Central memory CD8-positive, alpha-beta T cell (primary cell): ENCODE results near the gene HSPA12A.

Experiments used
- ATAC-seq: fragments of 150-1000 bp; cut with Tn5 transposase; replicated peaks from 2 replicates; pipeline ENCODE4 v1.10.0; 2022; ENCODE audit warnings: mild to moderate bottlenecking, moderate FRiP score, moderate number of reproducible peaks; ENCODE audit not compliant: poor library complexity, severe bottlenecking; ENCODE audit errors: extremely low read depth
- DNase-seq, 2 donors: peaks; one replicate each; pipeline ENCODE4 v3.0.0; 2021; ENCODE audit warnings: low spot score in 2 of 2
- H3K27ac Mint-ChIP-seq: one replicate; pipeline ENCODE4 v1.8.0; 2022; ENCODE audit warnings: low read depth, mild to moderate bottlenecking, moderate library complexity, mixed read lengths
- H3K27me3 Mint-ChIP-seq: one replicate; pipeline ENCODE4 v1.8.0; 2022; ENCODE audit warnings: mixed read lengths
- H3K36me3 Mint-ChIP-seq: one replicate; pipeline ENCODE4 v1.8.0; 2022; ENCODE audit warnings: mild to moderate bottlenecking, moderate library complexity, mixed read lengths; ENCODE audit not compliant: insufficient read depth
- H3K4me1 Mint-ChIP-seq: one replicate; pipeline ENCODE4 v1.8.0; 2022; ENCODE audit warnings: mixed read lengths
- H3K4me3 Mint-ChIP-seq: one replicate; pipeline ENCODE4 v1.8.0; 2022; ENCODE audit warnings: mild to moderate bottlenecking, moderate library complexity, mixed read lengths
- H3K9me3 Mint-ChIP-seq: one replicate; pipeline ENCODE4 v1.8.0; 2022; ENCODE audit warnings: mixed read lengths

HSPA12A gene

DNA sequence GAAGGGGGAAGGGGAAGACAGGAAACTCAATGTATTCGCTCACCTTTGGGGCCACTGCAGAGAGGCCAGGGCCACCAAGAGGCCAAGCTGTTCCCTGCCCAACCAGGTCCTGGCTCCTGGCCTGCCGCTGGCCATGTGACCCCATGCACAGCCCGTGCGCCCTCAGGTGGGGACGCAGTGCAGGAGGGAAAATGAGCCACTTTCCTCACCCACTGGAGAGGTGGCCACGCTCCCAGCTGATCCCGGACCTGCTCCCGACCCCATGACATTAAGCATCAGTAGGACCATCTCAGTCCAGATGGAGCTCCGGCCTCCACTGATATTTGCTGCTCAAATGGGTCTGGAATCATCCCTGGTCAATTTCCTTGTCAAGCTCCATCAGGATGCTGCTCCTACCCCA, 40.2 kb downstream of the HSPA12A start:
- DNase-seq, result no peak
- H3K4me3 Mint-ChIP-seq, result no peak overlapping the region
- H3K4me1 Mint-ChIP-seq, result no peaks in the 10 kb centered on the region
- H3K27me3 Mint-ChIP-seq, result peaks cover 46% of the 10 kb centered on the region
- no peak overlapping the region for H3K27ac Mint-ChIP-seq
- ATAC-seq, result no peak
- no peaks in the 10 kb centered on the region for H3K9me3 Mint-ChIP-seq
- H3K36me3 Mint-ChIP-seq, result peaks cover 2% of the 10 kb centered on the region

GRCh38 chr10:116699471-116700150, 42.8 kb downstream of the HSPA12A start:
- Mint-ChIP-seq H3K9me3 (no peaks in the 10 kb centered on the region), H3K36me3 (peaks cover 2% of the 10 kb centered on the region), H3K27me3 (peaks cover 42% of the 10 kb centered on the region), H3K4me1 (no peaks in the 10 kb centered on the region), H3K4me3 (no peak overlapping the region), H3K27ac (no peak overlapping the region)
- DNase-seq (no peak), ATAC-seq (no peak)

GRCh38 chr10:116699049-116699448, 43.3 kb downstream of the HSPA12A start:
- no peak overlapping the region for H3K4me3 Mint-ChIP-seq

DNA sequence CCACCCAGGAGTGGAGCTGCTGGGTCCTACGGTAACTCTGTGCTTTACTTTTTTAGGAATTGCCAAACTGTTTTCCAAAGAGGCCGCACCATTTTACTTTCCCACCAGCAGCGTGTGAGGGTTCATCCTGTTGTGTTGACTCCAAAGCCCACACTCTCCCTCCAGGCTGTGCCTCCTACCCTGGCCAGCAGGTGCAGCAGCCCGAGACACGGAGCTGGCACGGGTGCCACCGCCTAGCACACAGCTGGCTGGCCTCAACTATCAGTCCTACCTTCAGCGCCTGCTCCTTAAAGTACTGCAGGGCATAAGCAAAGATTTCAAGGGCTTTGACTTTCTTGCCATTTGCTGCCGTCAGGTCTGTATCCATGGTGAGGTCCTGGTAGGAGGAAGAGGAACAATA, 44.0 kb downstream of the HSPA12A start:
- peaks cover 42% of the 10 kb centered on the region for H3K27me3 Mint-ChIP-seq
- no peaks in the 10 kb centered on the region for H3K9me3 Mint-ChIP-seq
- no peak overlapping the region for H3K4me3 Mint-ChIP-seq

More at GRCh38 chr10:116699049-116699448, 43.3 kb downstream of the HSPA12A start:
- ATAC-seq (no peak), DNase-seq (no peak)
- Mint-ChIP-seq H3K27me3 (peaks cover 42% of the 10 kb centered on the region), H3K4me1 (no peaks in the 10 kb centered on the region), H3K9me3 (no peaks in the 10 kb centered on the region), H3K27ac (no peak overlapping the region), H3K36me3 (peaks cover 2% of the 10 kb centered on the region)

DNA sequence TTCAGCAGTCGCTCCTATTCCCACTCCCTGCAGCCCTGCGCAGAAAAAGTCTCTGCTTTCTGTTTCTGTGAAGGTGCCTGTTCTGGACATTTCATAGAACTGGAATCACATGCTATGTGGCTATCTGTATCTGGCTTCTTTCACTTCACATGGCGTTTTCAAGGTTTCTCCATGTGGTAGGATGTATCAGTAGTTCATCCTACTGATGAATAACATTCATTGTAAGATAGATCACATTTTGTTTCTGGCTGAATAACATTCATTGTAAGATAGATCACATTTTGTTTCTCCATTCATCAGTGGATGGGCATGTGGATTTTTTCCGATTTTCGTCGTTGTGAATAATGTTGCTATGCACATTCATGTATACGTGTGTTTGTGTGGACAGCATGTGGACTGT, 44.5 kb downstream of the HSPA12A start:
- Mint-ChIP-seq H3K36me3 (peaks cover 2% of the 10 kb centered on the region), H3K27me3 (peaks cover 42% of the 10 kb centered on the region), H3K4me1 (no peaks in the 10 kb centered on the region), H3K27ac (no peak overlapping the region), H3K4me3 (no peak overlapping the region), H3K9me3 (no peaks in the 10 kb centered on the region)
- no peak for DNase-seq
- ATAC-seq, result no peak

More for the DNA sequence above, 44.0 kb downstream of the HSPA12A start:
- ATAC-seq (no peak), DNase-seq (no peak)
- Mint-ChIP-seq H3K4me1 (no peaks in the 10 kb centered on the region), H3K36me3 (peaks cover 2% of the 10 kb centered on the region), H3K27ac (no peak overlapping the region)

GRCh38 chr10:116696919-116697318, 45.4 kb downstream of the HSPA12A start:
- peaks cover 2% of the 10 kb centered on the region for H3K36me3 Mint-ChIP-seq
- no peaks in the 10 kb centered on the region for H3K9me3 Mint-ChIP-seq
- peaks cover 35% of the 10 kb centered on the region for H3K27me3 Mint-ChIP-seq
- H3K4me1 Mint-ChIP-seq, result no peaks in the 10 kb centered on the region
- no peak for DNase-seq
- no peak overlapping the region for H3K27ac Mint-ChIP-seq
- H3K4me3 Mint-ChIP-seq, result no peak overlapping the region
- no peak for ATAC-seq

- H3K27ac Mint-ChIP-seq, result no peak overlapping the region
- no peak for ATAC-seq
- no peaks in the 10 kb centered on the region for H3K36me3 Mint-ChIP-seq
- H3K4me1 Mint-ChIP-seq, result no peaks in the 10 kb centered on the region
- H3K4me3 Mint-ChIP-seq, result no peak overlapping the region
- H3K27me3 Mint-ChIP-seq, result peaks cover 38% of the 10 kb centered on the region
- DNase-seq, result no peak
- H3K9me3 Mint-ChIP-seq, result no peaks in the 10 kb centered on the region
Observed at GRCh38 chr10:116694927-116695268, 47.5 kb downstream of the HSPA12A start.

- Mint-ChIP-seq H3K36me3 (no peaks in the 10 kb centered on the region), H3K4me1 (no peaks in the 10 kb centered on the region), H3K27ac (no peak overlapping the region), H3K9me3 (no peaks in the 10 kb centered on the region), H3K4me3 (no peak overlapping the region), H3K27me3 (peaks cover 39% of the 10 kb centered on the region)
- ATAC-seq (no peak), DNase-seq (no peak)
Observed at GRCh38 chr10:116694243-116694926, 48.0 kb downstream of the HSPA12A start.

GRCh38 chr10:116692225-116692624, 50.1 kb downstream of the HSPA12A start:
- Mint-ChIP-seq H3K27ac (no peak overlapping the region), H3K4me3 (no peak overlapping the region), H3K4me1 (no peaks in the 10 kb centered on the region), H3K36me3 (no peaks in the 10 kb centered on the region), H3K27me3 (peaks cover 28% of the 10 kb centered on the region), H3K9me3 (no peaks in the 10 kb centered on the region)
- no peak for ATAC-seq
- no peak for DNase-seq

GRCh38 chr10:116691635-116692034, 50.7 kb downstream of the HSPA12A start:
- Mint-ChIP-seq H3K4me3 (no peak overlapping the region), H3K36me3 (no peaks in the 10 kb centered on the region), H3K27me3 (peaks cover 22% of the 10 kb centered on the region), H3K9me3 (no peaks in the 10 kb centered on the region), H3K27ac (no peak overlapping the region), H3K4me1 (no peaks in the 10 kb centered on the region)
- ATAC-seq (no peak), DNase-seq (no peak)

DNA sequence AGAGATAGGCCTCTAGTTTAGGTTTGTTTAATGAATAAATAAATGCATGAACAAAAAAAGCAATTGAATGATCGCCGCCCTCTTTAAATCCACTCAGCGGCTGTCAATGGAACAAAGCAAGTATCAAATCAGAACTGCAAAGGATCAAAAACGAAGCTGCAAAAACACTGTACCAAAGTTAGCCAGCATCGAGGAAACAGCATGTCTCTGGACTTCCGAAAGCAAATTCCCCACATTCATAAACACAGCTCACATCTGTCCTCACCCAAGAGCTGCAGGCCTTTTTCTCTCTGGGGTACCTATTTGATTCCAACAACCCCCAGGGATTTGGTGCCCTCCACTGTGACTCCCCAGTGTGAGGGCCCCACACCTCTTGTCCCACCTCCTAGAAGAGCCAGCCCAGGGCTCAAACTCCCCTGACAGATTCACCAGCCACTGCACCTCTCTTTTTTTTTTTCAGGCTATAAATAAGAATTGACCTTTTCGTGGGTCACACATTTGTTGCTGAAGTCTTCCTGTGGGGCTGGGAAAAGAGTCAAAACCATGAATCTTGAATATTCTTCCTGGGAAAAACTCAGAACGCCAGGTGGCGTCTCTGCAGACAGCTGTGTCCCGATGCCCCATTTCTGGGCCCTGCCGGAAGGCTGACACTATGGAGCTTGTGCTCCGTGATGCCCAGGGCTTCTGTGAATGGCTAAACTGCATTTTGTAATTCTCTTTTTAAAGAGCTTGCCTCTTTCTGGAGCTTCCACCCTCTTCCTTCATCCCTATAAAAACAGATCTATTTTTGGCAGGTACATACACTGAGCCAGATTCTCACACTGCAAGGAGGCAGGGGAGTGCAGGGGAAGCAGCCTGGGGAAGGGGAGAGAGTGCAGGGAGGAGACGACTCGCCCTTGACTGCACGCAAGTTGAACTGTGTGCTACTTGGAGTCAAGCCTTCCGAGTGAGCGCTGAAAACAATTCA, 51.7 kb downstream of the HSPA12A start:
- Mint-ChIP-seq H3K4me3 (no peak overlapping the region), H3K36me3 (no peaks in the 10 kb centered on the region), H3K27me3 (peaks cover 22% of the 10 kb centered on the region), H3K4me1 (no peaks in the 10 kb centered on the region), H3K27ac (no peak overlapping the region), H3K9me3 (no peaks in the 10 kb centered on the region)
- no peak for DNase-seq
- ATAC-seq, result no peak

DNA sequence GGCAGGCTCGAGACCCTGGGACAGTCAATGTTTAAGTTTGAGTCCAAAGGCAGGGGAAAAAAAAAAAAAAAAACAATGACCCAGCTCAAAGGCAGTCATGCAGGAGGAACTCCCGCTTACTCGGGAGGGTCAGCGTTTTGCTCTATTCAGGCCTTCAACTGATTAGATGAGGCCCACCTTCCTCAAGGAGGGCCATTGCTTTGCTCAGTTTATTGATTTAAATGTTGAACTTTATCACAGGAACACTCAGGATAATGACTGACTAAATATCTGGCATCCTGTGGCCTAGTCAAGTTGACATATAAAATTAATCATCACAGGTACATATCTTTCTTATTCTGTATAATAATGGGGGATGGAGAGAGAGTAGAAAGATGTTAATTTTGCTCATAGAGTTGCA, 52.6 kb downstream of the HSPA12A start:
- no peak for DNase-seq
- ATAC-seq, result no peak
- H3K27me3 Mint-ChIP-seq, result peaks cover 22% of the 10 kb centered on the region

More for the DNA sequence above, 52.6 kb downstream of the HSPA12A start:
- Mint-ChIP-seq H3K4me3 (no peak overlapping the region), H3K9me3 (no peaks in the 10 kb centered on the region), H3K27ac (no peak overlapping the region), H3K36me3 (no peaks in the 10 kb centered on the region), H3K4me1 (no peaks in the 10 kb centered on the region)
